Stimulated activated effector memory CD8-positive, alpha-beta T cell treated with anti-CD3 and anti-CD28 coated beads, Interleukin-12 subunit alpha, Interleukin-12 subunit beta, amount 100 ng/mL, for 72 hours (primary cell): Measurements from ENCODE around the gene TTC23.
"Not testable (repeated sequence)": the region's sequence is repeated elsewhere in the genome, so short reads cannot be mapped to it uniquely, and the experiment has no call there.

Experiments used
- ATAC-seq: fragments of 150-1000 bp; cut with Tn5 transposase; 2 replicates; pipeline ENCODE4 v1.10.0; 2021
- DNase-seq, 2 donors: peaks; one replicate each; pipeline ENCODE4 v3.0.0; 2021 to 2022; ENCODE audit warnings: low spot score in 2 of 2
- H3K27ac Mint-ChIP-seq: one replicate; pipeline ENCODE4 v1.8.0; 2022; ENCODE audit warnings: mild to moderate bottlenecking, mixed read lengths
- H3K36me3 Mint-ChIP-seq: one replicate; pipeline ENCODE4 v1.8.0; 2022; ENCODE audit warnings: mild to moderate bottlenecking, mixed read lengths
- H3K4me1 Mint-ChIP-seq: one replicate; pipeline ENCODE4 v1.8.0; 2022; ENCODE audit warnings: mixed read lengths
- H3K4me3 Mint-ChIP-seq: one replicate; pipeline ENCODE4 v1.8.0; 2022; ENCODE audit warnings: mild to moderate bottlenecking, mixed read lengths
- H3K9me3 Mint-ChIP-seq: one replicate; pipeline ENCODE4 v1.8.0; 2022; ENCODE audit warnings: mixed read lengths

Gene TTC23

DNA sequence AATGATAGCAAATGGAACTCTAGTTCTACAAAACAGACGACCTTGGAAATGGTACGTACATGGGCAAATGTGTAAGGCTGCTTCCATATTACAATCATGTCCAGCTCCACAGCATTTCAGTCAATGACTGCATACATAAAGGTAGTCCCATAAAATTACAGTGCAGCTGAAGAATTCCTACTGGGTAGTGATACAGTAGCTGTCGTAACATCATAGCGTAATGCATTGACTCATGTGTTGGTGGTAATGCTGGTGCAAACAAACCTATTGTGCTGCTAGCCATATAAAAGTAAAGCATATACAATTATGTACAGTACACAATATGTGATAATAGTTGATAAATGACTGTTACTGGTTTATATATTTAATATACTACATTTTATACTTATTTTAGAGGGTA lies 18.5 kb downstream of the TTC23 start:
- ATAC-seq (no peak), DNase-seq (no peak)
- Mint-ChIP-seq H3K4me3 (no peak overlapping the region), H3K36me3 (no peaks in the 10 kb centered on the region), H3K9me3 (no peaks in the 10 kb centered on the region), H3K27ac (no peak overlapping the region), H3K4me1 (no peaks in the 10 kb centered on the region)

DNA sequence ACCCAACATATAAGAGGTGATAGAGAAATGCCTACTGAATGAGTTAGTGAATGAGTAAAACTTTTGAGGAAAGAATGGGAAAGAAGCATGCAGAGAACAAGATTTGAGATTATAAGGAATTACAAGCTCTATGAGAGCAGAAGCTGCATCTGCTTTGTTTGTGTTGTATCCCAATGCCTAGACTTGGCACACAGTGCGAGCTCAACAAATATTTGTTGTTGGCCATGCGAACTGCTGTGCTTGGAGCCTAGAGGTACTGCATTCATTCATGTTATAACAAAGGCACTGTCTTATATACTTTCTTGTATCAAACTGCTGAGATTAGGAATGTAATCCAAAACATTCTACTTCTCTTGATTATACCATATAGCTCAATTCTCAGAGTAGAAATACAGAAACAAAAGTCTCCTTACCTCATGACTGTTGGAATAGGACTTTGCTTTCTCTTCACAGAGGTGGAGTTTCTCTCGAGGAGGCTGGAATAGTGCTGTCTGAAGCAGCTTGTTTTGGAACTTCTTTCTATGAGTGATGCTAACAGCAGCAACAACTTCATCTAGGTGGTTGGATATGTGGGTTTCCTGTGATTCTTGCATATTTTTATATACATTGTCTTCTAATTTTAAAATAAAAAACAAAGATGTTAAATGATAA lies 21.1 kb downstream of the TTC23 start:
- H3K27ac Mint-ChIP-seq = no peak overlapping the region
- ATAC-seq = no peak
- no peaks in the 10 kb centered on the region for H3K9me3 Mint-ChIP-seq
- DNase-seq = no peak
- H3K4me3 Mint-ChIP-seq = no peak overlapping the region
- H3K36me3 Mint-ChIP-seq = no peaks in the 10 kb centered on the region
- H3K4me1 Mint-ChIP-seq = no peaks in the 10 kb centered on the region

DNA sequence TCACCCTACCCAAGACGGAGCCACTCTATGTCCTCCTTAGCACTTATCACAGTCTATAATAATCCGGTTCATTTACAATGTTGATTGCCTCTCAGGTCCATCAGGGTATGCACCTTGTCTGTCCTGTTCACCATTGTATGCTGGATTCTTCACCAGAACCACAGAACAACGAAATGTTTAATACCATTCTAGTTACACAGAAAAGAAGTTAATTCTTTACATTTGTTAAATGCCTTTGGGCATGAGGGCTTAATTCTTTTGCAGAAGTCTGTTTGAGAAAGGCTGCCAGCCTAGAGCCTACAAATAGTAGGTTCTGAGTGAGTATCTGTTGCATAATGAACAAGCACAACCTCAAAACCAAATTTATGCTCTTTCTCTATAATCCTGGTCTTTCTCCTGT lies 22.6 kb downstream of the TTC23 start:
- H3K4me1 Mint-ChIP-seq = no peaks in the 10 kb centered on the region
- no peaks in the 10 kb centered on the region for H3K36me3 Mint-ChIP-seq
- H3K4me3 Mint-ChIP-seq = no peak overlapping the region
- peak overlapping the region; percentile 5 for H3K27ac Mint-ChIP-seq
- no peaks in the 10 kb centered on the region for H3K9me3 Mint-ChIP-seq
- DNase-seq (no peak), ATAC-seq (no peak)

DNA sequence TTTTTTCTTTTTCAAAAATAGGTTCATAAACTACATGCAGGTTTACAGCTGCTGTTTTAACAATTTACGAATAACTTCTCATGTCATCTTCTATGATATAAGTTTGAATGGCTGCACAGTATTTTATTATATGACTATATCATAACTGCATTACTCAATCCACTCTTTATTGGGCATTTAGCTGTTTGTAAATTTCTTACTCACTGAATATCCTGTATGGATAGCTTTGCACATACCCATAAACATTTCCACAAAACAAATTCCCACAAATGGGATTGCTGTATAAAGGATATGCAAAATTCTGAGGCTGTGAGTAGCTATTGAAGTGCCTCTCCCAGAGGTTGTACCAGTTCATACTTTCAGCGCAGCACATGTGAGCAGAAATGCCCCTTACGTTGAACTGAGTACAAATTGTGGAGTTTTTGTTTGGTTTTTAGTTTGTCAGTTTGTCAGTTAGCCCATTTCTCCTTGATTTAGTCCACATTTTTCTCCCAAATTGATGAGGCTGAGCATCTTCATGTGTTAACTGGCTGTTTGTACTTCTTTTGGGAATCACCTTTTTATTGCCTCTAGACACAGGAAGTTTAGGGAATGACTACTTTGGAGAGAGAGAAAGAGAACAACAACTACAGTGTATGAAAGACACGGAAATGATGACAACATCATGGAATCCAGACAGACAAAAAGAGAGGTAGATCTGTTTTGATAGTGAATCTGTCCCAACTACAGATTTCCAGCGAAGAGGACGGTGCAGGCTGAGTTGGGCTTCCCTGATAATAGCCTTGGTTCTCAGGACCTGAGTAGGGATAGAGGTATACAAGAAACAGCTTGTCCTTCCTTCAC lies 24.8 kb downstream of the TTC23 start:
- ATAC-seq (no peak), DNase-seq (no peak)
- no peak overlapping the region for H3K27ac Mint-ChIP-seq
- no peak overlapping the region for H3K4me3 Mint-ChIP-seq
- H3K4me1 Mint-ChIP-seq = no peaks in the 10 kb centered on the region
- no peaks in the 10 kb centered on the region for H3K36me3 Mint-ChIP-seq
- H3K9me3 Mint-ChIP-seq = no peaks in the 10 kb centered on the region

DNA sequence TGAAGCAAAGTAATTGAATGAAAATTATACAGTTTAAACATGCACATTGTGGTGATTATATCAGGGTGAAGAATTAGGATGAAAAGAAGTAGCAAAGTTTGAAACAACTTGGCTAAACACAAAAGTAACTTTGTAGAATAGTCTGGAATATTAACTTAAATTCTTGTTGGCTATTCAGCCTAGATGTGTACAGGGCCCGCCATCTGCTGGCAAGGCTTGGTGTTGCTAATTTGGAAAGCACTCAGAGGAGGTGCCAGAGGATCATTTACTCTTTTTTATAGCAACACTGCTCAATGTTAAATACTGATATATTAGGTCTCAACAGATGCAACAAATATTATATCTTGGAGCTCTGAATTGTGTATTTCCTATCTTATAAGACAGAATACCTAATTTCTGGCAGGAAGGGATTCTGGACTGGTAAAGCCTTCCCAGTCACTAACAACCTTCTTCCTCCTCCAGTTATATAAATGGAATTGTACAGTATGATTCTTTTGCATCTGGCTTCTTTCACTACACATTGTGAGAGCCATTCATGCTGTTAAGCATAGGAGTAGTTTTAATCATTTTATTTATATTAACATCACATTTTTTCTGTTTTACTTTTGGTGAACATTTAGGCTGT lies 36.1 kb downstream of the TTC23 start:
- ATAC-seq (peak; percentile 71), DNase-seq (peak; percentile 30 to 74)
- no peak overlapping the region for H3K4me3 Mint-ChIP-seq
- no peaks in the 10 kb centered on the region for H3K4me1 Mint-ChIP-seq
- no peaks in the 10 kb centered on the region for H3K36me3 Mint-ChIP-seq
- no peak overlapping the region for H3K27ac Mint-ChIP-seq
- H3K9me3 Mint-ChIP-seq = no peaks in the 10 kb centered on the region

DNA sequence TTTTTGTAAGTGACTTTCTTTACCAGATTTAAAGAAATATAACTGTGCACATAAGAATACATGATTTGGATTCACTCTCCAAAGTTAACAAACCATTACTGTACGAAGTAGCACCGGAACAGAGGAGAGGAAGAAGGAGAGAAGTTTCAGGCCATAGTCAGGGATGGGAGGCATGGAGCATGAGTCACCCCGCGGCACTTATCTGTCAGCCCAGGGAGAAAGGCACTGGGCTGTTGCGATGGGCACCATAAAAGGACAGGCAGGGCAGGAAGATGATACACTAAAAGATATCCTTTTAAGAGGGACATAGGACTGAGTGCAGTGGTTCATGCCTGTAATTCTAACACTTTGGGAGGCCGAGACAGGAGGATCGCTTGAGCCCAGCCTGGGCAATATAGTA lies 37.0 kb downstream of the TTC23 start:
- no peaks in the 10 kb centered on the region for H3K4me1 Mint-ChIP-seq
- H3K27ac Mint-ChIP-seq = no peak overlapping the region
- no peaks in the 10 kb centered on the region for H3K9me3 Mint-ChIP-seq
- H3K4me3 Mint-ChIP-seq = no peak overlapping the region
- no peak for ATAC-seq
- no peak for DNase-seq
- no peaks in the 10 kb centered on the region for H3K36me3 Mint-ChIP-seq

DNA sequence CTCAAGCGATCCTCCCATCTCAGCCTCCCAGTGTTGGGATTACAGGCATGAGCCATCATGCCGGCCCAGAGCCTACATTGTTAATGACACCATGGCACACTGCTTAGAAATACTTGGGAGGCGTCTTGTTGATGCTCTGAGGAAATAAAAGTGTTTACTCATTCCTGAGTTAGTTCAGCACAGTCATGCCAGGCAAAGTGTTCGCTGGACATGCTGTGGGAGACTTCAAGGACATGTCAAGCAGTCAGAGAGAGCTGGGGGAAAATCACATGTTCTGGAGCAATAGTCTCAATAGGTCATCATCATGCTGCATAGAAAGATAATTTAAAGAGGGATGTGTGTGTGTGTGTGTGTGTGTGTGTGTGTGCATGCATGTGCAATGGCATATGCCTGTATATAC lies 37.5 kb downstream of the TTC23 start:
- no peaks in the 10 kb centered on the region for H3K9me3 Mint-ChIP-seq
- DNase-seq (no peak), ATAC-seq (no peak)
- H3K27ac Mint-ChIP-seq = no peak overlapping the region
- no peaks in the 10 kb centered on the region for H3K4me1 Mint-ChIP-seq
- H3K4me3 Mint-ChIP-seq = no peak overlapping the region
- H3K36me3 Mint-ChIP-seq = no peaks in the 10 kb centered on the region

DNA sequence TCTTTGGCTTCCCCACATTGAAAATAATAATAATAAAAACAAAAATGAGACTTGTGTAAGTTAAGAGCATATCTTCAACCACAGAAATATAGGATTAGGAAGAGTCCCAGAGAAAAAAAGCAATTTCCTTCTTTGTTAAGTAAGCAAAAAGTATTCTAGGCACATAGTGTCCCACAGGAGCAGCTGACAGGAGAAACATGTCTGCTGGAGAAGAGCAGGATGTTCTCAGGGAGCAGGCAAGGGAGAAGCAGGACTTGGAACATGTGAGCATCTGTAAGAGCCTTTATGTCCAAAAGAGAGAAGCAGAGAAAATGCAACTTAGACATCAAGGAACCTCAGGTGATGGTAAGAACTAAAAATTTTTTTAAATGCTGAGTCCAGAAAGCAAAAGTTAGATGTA lies 39.0 kb downstream of the TTC23 start:
- Mint-ChIP-seq H3K4me3 (no peak overlapping the region), H3K4me1 (no peaks in the 10 kb centered on the region), H3K36me3 (no peaks in the 10 kb centered on the region), H3K27ac (no peak overlapping the region), H3K9me3 (no peaks in the 10 kb centered on the region)
- ATAC-seq (no peak), DNase-seq (no peak)

DNA sequence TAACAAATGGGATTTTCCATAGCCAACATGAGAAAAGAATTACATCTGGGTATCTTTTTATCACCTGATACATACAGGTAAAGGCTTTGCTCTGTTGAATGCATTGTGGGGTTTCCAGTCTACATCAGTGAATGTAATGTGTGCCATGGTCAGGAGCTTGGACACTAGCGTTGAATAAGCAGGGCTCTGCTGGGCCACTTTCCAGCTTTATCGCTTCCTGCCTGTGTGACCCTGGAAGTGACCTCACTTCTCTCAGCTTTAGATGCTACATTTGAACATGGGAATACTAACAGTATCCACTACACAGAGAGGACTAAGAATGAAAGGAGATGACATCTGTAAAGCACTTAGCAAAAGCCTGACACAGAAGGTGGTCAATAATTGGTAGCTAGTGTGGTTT lies 40.1 kb downstream of the TTC23 start:
- no peak overlapping the region for H3K27ac Mint-ChIP-seq
- H3K4me1 Mint-ChIP-seq = no peaks in the 10 kb centered on the region
- H3K4me3 Mint-ChIP-seq = no peak overlapping the region
- H3K36me3 Mint-ChIP-seq = no peaks in the 10 kb centered on the region
- H3K9me3 Mint-ChIP-seq = no peaks in the 10 kb centered on the region
- ATAC-seq (no peak), DNase-seq (no peak)

DNA sequence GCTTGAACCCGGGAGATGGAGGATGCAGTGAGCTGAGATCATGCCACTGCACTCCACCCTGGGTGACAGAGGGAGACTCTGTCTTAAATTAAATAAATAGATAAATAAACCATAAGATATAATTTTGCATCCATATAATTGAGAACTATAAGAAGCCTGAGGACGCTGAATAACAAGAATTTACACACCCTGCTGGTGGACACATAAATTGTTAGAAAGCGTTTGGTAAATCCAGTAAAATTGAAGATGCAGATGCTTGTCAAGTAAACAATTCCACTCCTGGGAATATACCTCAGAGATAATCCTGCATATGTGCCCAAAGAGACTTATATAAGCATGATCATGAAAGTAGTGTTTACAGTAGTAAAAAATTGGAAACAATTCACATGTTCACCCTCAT lies 41.7 kb downstream of the TTC23 start:
- ATAC-seq = no peak
- no peaks in the 10 kb centered on the region for H3K36me3 Mint-ChIP-seq
- H3K4me3 Mint-ChIP-seq = no peak overlapping the region
- DNase-seq = no peak
- no peaks in the 10 kb centered on the region for H3K9me3 Mint-ChIP-seq
- H3K4me1 Mint-ChIP-seq = no peaks in the 10 kb centered on the region
- H3K27ac Mint-ChIP-seq = no peak overlapping the region

DNA sequence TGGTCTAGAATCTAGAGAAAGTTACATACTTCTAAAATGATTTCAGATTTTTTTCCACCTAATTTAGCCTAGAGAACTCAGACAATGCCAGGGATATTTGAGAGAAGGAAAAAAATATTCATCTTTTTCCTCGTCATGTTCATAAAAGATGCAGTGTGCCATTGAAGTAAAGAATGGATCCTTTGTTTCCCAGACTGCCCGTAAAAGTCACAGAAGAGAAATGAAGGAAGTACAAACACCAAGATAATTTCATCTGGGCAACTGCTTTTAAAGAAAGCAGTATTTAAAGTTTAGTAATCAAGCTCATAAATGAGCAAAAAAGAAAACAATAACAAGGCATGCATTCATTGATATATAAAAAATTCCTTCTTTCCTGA lies 47.2 kb downstream of the TTC23 start:
- H3K27ac Mint-ChIP-seq = no peak overlapping the region
- DNase-seq (no peak), ATAC-seq (no peak)
- no peak overlapping the region for H3K4me3 Mint-ChIP-seq
- no peaks in the 10 kb centered on the region for H3K9me3 Mint-ChIP-seq
- no peaks in the 10 kb centered on the region for H3K36me3 Mint-ChIP-seq
- no peaks in the 10 kb centered on the region for H3K4me1 Mint-ChIP-seq

DNA sequence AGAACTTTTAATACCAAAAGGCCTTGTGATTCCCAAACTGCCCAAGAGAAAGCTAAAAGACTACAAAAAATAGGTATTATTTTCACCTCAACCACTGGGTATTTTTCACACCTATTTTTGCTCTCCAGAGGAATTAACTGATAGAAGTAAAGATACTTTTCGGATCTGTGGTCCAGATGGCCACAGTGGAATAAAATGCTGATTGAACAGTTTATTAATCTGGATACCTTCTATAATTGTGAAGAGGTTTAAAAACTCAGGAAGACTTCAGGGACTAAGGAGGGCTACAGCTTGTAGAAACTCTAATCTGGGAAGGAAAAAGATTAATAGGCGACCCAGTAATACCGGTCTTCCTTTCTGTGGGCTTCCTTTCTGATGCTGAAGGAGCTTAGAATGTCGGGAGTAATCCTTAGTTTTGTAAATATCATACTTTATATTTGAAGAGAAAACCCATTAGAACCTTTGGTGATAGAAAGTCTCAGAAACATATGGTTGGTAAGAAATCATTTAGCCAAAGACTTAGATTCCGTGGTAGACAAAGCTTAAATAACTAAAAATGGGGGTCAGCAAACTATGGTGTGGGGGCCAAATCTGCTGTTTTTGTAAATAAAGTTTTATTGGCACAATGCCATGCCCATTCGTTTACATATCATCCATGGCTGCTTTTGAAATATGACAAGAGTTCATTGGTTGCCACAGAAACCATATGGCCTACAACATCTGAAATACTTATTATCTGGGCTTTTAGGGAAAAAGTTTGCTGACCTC lies 47.8 kb downstream of the TTC23 start:
- ATAC-seq (no peak), DNase-seq (no peak)
- Mint-ChIP-seq H3K36me3 (no peaks in the 10 kb centered on the region), H3K27ac (no peak overlapping the region), H3K4me3 (no peak overlapping the region), H3K9me3 (no peaks in the 10 kb centered on the region), H3K4me1 (no peaks in the 10 kb centered on the region)

DNA sequence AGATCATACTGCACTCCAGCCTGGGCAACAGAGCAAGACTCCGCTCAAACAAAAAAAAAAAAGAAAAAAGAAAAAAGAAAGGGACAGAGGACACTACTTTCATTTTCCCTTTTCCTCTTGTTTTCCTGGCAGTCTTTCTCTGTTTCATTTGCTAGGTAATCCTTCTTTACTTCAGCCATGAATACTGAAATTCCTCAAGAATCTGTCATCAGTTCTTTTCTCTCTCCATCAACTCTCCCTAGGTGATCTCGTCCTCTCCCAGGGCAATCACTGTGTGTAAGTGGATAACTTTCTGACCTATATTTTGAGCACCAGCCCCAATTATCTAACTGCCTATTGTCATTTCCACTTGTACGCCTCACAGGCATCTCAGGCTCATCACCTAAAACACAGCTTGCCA lies 51.5 kb downstream of the TTC23 start:
- DNase-seq (no peak), ATAC-seq (no peak)
- Mint-ChIP-seq H3K4me3 (no peak overlapping the region), H3K27ac (no peak overlapping the region), H3K4me1 (no peaks in the 10 kb centered on the region), H3K36me3 (no peaks in the 10 kb centered on the region), H3K9me3 (no peaks in the 10 kb centered on the region)

DNA sequence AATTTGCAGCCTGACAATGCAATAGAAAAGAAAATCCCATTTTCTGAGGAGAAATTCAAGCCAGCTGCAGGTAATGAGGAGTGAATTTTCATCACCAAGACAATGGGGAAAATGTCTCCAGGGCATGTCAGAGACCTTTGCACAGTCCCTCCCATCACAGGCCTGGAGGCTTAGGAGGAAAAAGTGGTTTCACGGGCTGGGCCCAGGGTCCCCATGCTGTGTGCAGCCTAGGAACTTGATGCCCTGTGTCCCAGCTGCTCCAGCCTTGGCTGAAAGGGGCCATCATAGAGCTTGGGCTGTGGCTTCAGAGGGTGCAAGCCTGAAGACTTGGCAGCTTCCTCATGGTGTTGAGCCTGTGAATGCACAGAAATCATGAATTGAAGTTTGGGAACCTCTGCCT lies 57.2 kb downstream of the TTC23 start:
- DNase-seq, H3K4me3 Mint-ChIP-seq, H3K9me3 Mint-ChIP-seq, H3K36me3 Mint-ChIP-seq, ATAC-seq, H3K4me1 Mint-ChIP-seq, H3K27ac Mint-ChIP-seq: not testable (repeated sequence)

DNA sequence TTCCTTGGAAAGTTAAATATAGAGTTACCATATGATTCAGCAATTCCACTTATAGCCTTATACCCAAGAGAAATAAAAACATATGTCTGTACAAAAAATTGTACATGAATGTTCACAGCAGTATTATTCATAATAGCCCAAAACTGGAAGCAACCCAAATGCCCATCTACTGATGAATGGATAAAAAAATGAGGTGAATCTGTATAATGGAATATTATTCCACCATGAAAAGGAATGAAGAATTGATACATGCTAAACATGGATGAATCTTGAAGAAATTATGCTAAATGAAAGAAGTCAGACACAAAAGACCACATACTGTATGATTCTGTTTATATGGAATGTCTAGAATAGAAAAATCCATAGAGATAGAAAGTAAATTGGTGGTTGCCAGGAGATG lies 61.4 kb downstream of the TTC23 start:
- DNase-seq = no peak
- Mint-ChIP-seq H3K4me3 (no peak overlapping the region), H3K9me3 (no peaks in the 10 kb centered on the region), H3K4me1 (no peaks in the 10 kb centered on the region), H3K36me3 (no peaks in the 10 kb centered on the region), H3K27ac (no peak overlapping the region)
- ATAC-seq = no peak
